GM19193 (cell line): Measurements from ENCODE around the gene KIF21B.

Experiments
- POLR2A ChIP-seq: IDR thresholded peaks from 4 replicates; pipeline ENCODE4 v1.6.1; 2011; ENCODE audit not compliant: insufficient read depth, insufficient read length; ENCODE audit errors: extremely low read depth

KIF21B gene

DNA sequence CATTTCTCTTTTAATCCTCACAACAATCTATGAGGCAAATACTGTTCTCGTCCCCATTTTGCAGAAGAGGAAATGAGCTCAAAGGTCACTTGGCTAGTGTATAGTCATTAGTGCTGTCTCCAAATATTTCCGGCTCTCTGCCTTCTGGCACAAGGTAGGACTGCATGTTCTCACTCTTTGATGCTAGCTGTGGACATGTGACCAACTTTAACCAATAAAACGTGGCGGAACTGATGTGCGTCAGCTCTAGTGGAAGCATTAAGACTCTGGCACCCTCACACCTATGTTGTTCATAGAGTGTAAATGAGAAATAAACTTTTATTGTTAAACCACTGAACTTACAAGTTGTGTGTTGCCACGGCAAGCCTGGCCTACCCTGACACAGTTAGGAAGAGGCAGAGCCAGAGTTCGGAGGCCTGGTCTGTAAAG is 5.0 kb upstream of the KIF21B start:
- TF ChIP-seq POLR2A, result no peak

DNA sequence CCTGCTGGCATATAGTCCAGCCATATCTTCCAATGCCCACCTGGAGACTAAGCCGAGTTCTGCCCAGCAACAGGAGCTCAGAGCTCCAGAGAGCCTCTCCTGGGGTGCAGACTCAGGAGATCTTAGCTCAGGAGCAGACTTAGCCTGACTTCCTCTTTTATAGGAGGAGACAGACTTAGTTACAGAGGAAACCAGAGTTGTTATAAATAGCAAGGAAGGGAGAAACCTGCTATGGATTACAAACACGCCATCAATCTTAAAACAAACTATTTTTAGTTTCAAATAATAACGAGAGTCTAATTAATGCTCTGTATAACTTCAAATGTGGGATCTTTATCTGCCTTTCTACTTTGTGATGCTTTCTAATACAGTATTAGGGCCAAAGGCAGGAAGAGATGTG is 3.3 kb upstream of the KIF21B start:
- no peak for TF ChIP-seq POLR2A

DNA sequence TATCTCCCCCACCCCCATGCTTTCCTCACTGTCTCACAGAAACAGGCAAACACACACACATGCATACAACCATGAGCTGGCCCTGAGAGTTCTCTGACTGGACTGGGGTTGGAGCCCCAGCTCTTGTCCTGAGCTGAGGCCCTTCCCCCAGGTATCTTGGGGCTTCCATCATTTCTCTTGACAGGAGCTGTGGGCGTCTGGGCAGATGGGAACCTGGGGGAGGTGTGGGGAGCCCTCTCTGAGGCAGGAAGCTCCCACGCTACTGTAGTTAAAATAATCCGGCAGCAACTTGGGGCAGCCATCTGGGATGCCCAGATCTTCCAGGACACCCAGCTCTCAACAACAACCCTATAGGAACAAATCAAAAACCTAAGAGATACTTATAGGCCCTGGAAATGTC is 2.7 kb upstream of the KIF21B start:
- TF ChIP-seq POLR2A, result no peak

DNA sequence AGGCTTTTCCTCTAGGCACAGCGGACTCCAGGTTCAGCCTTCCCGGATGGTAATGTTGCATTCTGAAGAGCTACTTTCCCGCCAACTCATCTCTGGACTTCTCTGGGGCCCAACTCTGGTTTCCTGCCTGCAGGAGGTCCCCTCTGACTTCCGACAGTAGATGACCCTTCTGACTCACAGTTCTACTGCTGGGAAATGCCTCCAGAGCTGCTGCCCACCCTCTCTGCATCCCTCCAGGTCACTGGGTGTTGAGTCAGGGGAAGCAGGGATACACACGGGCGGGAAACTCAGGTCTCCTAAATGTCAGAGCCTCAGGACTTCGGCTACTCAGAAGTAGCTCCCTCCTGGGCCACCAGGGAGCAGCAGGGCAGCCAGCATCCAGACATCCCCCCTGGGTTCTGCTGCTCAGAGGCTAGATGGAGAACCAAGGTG is 2.1 kb upstream of the KIF21B start:
- TF ChIP-seq POLR2A, result no peak

DNA sequence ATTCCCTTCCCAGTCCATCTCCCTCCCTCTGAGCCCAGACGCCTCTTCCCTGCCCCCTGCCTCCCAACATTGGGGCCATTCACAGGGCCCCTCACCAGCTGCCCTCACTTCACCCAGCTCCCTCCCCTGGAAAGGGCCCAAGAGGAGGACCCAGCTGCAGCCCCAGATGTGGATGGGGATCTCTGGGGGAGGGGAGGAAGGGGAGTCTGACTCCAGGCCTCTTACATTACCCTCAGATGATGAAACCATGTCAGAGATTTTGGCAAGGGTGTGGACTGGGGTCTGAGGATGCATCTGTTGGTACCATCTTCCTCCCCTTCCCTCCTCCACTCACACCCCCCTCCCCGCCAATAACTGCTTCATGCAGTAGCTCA is 1.1 kb upstream of the KIF21B start:
- TF ChIP-seq POLR2A, result no peak

DNA sequence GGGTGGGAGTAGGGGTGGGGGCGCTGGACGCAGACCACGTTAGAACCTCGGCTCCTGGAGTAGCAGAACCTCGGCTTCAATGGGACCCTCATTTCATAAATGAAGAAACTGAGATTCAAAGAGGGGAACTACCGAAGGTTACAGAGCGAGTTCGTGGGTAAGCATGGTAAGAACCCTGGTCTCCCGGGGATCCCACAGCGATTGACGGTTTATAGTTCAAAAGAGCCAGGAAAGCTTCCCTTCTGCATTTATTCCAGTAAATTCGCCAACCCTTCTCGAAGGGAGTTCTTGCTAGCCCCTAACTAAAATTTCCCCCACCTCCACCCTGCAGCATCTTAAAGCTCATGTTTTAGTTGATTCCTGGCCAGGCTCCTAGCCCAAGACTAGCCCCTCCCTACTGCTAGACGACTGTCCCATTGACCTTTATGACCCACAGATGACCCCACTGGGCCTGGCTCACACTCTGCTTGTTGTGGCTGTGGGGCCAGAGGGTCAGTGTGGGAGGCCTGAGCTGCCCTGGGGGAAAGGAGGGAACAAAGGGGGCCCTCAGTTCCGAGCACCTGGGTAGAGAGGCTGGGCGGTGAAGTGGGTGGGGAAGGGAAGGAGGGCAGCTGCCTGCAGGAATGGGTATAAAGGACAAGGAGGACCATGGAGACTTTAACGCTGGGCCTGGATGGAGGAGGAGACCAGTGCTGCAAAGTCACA is 558 bp upstream of the KIF21B start:
- TF ChIP-seq POLR2A, result no peak

DNA sequence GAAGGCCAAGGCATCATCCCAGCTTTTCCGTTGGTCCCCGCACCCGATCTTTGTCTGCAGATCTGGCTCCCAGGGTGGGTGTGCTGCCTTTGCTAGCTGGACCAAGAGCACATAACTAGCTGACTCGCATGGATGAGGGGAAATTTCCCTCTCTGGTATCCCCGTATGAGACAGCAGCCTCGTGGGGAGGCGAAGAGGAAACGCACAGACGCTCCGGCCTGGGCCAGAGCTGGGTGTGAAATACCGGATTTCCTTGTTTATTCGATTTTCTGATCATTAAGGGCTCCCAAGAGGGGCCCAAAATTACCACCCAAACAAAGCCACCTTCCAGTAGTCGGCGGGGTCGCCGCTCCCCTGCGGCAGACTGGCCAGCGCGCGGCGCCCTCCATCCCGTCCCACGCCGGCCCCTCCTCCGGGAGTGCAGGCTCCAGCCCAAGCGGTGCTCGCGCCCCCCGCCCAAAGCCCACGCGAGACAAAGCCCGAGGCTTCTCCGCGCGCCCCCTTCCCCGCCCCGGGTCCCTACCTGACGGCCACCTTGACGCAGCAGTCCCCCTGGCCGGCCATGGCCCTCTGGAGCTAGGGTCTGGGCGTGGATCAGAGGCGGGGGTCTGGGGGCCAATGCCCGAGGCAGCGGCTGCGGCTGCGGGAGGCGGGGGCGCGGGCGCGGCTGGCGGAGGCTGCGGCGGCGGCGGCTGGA is 546 bp downstream of the KIF21B start:
- TF ChIP-seq POLR2A, result no peak

DNA sequence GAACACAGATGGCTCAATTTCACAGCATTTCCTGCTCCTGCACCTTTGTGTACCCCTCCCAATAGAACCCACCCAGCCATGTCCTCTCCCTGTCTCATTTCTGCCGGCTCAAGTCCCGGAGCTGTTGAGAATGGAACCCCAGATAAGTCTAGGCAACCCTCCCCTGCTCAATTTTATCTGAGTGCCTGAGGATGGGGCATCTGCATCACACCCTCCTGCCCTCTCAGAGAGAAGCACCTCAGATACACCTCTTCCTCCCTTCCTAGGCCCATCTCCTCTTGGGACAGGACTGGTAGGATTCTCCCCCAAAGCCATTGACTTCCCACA is 1.1 kb downstream of the KIF21B start:
- no peak for TF ChIP-seq POLR2A

DNA sequence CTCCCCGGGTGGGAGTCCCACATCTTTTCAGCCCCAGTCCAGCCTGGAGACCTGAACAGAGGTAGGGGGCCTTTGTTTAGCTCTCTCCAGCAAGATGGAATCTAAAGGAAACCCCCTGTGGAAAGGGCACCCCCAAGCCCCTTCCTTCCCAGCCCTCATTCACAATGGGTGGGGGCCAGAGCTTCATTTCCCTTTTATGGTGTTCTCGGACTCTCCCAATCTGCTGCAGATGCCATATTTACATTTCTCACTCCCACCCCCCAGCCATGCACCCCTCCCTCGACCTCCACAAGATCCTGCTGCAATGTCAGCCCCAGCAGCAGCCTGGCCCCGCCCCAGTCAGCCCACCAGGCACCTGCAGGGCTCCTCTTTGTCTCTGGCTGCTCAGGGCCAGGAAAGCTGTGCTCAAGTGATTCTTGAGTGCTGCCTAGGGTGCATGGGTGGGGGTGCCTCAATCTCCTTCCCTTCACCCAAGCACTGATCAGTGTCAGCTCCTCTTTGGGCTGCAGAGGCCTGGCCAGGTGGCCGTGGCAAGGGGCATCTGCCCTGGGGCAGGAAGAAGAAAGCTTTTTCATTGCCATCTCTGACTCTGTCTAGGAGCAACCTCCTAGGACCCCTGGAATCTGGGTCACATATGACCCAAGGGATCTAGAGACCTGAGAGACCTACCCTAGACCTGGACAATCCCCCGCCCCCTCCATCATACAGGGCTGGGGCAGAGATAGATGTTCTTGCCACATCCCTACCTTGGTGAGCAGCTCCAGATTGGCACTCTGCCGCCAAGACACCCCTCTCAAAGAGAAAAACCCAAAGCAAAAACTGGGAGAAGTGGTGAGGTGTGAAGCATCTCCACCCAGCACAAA is 1.7 kb downstream of the KIF21B start:
- no peak for TF ChIP-seq POLR2A

DNA sequence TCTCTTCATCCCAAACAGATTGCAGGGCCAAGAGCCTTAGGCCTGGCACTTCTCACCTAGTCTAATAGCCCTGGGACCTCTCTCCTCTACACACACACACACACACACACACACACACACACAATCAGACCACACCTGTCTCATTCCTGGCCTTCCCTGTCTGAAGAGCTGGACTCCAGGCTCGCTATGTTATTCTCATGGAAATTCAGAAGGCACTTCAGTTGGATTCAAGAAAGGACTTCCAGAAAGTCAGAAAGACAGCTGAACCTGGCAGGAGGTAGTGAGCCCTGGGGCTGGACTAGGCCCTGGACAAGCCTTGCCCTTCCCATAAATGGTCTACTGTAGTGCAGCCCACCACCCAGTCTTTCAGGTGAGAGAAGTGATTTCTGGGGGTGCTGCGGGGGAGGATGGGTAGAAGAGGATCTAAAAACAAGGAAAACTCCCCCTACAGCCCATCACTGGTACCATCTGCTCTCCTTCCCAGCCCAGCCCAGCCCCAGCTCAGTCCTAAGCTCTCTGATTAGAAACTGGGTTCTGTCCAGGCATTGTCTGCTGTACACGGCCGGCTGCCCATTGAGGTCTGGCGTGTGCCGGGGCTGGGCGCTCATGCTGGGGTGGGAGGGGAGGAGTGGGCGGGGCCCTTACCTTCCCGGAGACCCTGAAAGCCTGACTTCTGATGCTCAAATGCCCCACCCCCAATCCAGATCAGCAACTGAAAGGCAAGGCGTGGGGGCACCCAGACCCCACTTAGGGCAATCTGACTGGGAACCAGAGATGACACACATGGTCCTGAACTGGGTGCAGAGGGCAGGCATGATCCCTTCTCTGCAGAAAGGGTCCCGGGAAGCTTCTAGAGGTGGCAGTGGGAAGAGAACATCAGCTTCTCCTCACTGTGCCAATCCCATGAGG is 2.5 kb downstream of the KIF21B start:
- no peak for TF ChIP-seq POLR2A

DNA sequence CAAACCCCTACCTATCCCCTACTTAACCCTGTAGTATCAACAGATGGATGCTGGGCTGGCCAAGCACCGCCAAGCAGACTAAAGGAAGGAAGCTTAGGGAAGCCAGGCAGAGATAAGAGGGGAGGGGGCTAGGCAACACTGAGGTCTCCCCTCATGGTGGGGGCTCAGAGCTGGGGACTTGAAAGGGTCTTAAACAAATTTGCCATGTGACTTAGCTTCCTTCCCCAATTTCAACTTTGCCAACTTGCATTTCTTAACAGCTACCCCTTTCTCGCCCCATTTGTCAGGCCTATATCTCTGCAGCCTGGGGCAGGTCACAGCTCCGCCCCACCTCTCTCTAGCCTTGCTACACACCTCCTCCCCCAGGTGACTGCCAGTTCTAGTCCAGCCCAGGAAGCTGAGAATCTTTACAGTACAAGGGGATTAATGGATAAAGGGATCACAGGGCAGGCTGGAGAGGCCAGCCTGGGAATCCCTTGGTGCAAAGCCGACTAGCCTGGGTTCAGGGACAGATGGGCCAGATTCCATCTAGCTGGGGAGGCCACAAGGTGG is 3.4 kb downstream of the KIF21B start:
- peak; percentile 6 for TF ChIP-seq POLR2A

DNA sequence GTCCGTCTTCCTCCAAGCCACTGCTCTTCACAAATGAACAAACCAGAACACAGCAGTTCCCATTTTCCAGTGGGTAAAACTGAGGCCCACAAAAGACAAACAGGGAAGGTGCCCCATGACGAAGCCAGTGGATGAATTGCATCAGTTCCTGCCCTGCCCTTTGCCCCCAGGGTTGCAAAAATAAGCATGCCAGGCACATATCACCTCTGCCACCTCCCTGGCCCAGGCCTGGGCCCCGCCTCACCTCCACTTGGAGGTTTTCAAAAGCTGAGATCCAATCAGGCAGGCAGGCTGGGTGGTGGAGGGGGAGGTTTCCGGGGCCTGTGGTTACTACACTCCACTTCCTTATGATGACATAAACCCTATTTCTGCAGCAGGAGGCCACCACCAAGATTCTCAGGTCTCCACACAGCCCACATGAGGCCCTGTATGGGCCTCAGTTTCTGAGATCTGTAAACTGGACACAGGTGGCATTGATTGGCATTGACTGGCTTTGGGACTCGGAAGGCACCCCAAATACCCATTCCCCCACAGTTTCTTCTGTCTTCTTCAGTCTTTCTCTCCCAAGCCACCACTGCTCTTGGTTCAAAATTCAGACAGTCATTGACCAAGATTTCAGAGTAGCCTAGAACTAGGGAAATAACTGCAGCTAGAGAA is 4.1 kb downstream of the KIF21B start:
- peak; percentile 37 for TF ChIP-seq POLR2A

DNA sequence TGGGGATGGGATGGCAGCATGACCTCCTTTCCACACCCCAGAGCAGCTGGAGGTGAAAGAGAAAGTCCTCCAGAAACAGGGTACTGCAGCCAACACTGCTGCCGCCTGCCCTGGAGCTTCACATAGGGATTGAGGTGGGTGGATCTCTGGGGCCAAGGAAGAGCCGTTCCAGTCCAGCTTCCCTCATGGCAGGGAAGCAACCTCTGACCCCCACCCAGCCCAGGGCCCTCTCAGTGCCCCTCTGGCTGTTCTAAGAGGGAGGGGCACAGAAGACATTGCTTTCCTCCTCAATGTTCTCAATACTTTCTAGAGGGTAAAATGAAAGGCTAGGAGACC is 5.7 kb downstream of the KIF21B start:
- TF ChIP-seq POLR2A, result no peak
